Measurements from ENCODE around the gene UBXN7.
"Not testable (repeated sequence)": the region's sequence is repeated elsewhere in the genome, so short reads cannot be mapped to it uniquely, and the experiment has no call there.

DNA sequence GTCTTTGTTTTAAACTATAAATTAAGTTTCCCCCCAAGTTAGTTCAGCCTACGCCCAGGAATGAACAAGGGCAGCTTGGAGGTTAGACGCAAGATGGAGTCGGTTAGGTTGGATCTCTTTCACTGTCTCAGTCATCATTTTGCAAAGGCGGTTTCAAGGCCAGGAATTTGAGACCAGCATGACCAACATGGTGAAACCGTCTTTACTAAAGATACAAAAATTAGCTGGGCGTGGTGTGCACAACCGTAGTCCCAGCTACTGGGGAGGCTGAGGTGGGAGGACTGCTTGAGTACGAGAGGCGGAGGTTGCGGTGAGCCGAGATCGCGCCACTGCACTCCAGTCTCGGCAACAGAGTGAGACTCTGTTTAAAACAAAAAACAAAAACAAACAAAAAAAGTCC lies 88.3 kb downstream of the UBXN7 start:
- TF ChIP-seq, protein P1, sequence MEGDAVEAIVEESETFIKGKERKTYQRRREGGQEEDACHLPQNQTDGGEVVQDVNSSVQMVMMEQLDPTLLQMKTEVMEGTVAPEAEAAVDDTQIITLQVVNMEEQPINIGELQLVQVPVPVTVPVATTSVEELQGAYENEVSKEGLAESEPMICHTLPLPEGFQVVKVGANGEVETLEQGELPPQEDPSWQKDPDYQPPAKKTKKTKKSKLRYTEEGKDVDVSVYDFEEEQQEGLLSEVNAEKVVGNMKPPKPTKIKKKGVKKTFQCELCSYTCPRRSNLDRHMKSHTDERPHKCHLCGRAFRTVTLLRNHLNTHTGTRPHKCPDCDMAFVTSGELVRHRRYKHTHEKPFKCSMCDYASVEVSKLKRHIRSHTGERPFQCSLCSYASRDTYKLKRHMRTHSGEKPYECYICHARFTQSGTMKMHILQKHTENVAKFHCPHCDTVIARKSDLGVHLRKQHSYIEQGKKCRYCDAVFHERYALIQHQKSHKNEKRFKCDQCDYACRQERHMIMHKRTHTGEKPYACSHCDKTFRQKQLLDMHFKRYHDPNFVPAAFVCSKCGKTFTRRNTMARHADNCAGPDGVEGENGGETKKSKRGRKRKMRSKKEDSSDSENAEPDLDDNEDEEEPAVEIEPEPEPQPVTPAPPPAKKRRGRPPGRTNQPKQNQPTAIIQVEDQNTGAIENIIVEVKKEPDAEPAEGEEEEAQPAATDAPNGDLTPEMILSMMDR (IDR thresholded peaks at IDR 0.05; ENCODE audit: extremely low read depth in 1 of 2, insufficient read depth in 1 of 2, low read depth in 1 of 2, low read length in 2 of 2), result not testable (repeated sequence)
- not testable (repeated sequence) for TF ChIP-seq JUN (IDR thresholded peaks at IDR 0.05; ENCODE audit: borderline replicate concordance, insufficient read depth, insufficient read length, low read depth); EZH2 (IDR thresholded peaks at IDR 0.05; ENCODE audit: borderline replicate concordance, low read depth, low read length, severe bottlenecking); POLR2A (IDR thresholded peaks at IDR 0.05; ENCODE audit: low read depth, low read length); FOS (IDR thresholded peaks at IDR 0.05; ENCODE audit: borderline replicate concordance, insufficient read depth, low read length); MYC (IDR thresholded peaks at IDR 0.05; ENCODE audit: low read depth, low read length)

Measured in endothelial cell of umbilical vein (primary cell).